T-cell (primary cell): Measurements from ENCODE around the gene NTNG2. TPM values are rescaled to one million over a fixed set of nuclear protein-coding genes. Genes with fewer than 3 reads are reported as not detected.

Experiments used
- ATAC-seq, 4 experiments: fragments of 200-7000 bp in 3 of 4; fragments of 150-1000 bp in 1 of 4; cut with Tn5 transposase; replicated peaks in 1 of 4; 1 replicate in 3 of 4; 2 replicates in 1 of 4; pipeline ENCODE4 v1.10.0; 2021; ENCODE audit warnings: moderate library complexity in 3 of 4, mild to moderate bottlenecking in 2 of 4, moderate number of reproducible peaks in 1 of 4
- CTCF ChIA-PET, 2 donors: fragments of 300-600 bp; sonication (Branson Sonifier 250); formaldehyde crosslinking; loops; one replicate each; lab custom pipeline; 2022; ENCODE audit warnings: antibody characterized with exemption in 2 of 2; lab: Charles Lee
- POLR2A ChIA-PET, 2 donors: fragments of 300-600 bp; sonication (Branson Sonifier 250); formaldehyde crosslinking; loops; one replicate each; lab custom pipeline; 2022; ENCODE audit warnings: antibody characterized with exemption in 2 of 2; lab: Charles Lee
- DNase-seq, 35 experiments: peaks; one replicate each; pipeline versions ENCODE4 v3.0.0 to v3.0.0-alpha.2; 2013 to 2023
- H3K27ac ChIP-seq: one replicate; pipeline ENCODE4 v1.5.1; 2013; ENCODE audit warnings: low read length
- H3K27me3 ChIP-seq, 2 experiments: replicated peaks in 1 of 2; 1 replicate in 1 of 2; 2 replicates in 1 of 2; pipeline versions ENCODE4 v1.6.1 to v1.7.0; 2013; ENCODE audit warnings: low read length in 1 of 2, mixed read lengths in 1 of 2; ENCODE audit not compliant: control insufficient read depth in 2 of 2, insufficient read depth in 2 of 2; ENCODE audit errors: extremely low read depth in 1 of 2
- H3K36me3 ChIP-seq, 2 donors: 1 replicate in 1 of 2; 2 replicates in 1 of 2; pipeline versions ENCODE4 v1.6.1 to v1.7.0; 2013; ENCODE audit warnings: low read length in 1 of 2; ENCODE audit not compliant: control insufficient read depth in 2 of 2, insufficient read depth in 1 of 2; ENCODE audit errors: extremely low read depth in 1 of 2
- H3K4me1 ChIP-seq, 2 experiments: 1 replicate in 1 of 2; 2 replicates in 1 of 2; pipeline versions ENCODE4 v1.6.1 to v1.7.0; 2013; ENCODE audit warnings: low read length in 2 of 2, mixed read lengths in 1 of 2; ENCODE audit not compliant: insufficient read depth in 2 of 2, control insufficient read depth in 1 of 2; ENCODE audit errors: extremely low read depth in 1 of 2
- H3K4me3 ChIP-seq, 2 donors: 1 replicate in 1 of 2; 2 replicates in 1 of 2; pipeline versions ENCODE4 v1.5.1 to v1.7.0; 2013; ENCODE audit warnings: mild to moderate bottlenecking in 2 of 2, low read length in 1 of 2, moderate library complexity in 1 of 2; ENCODE audit not compliant: control insufficient read depth in 1 of 2; ENCODE audit errors: extremely low read depth in 1 of 2
- H3K9me3 ChIP-seq: 2 replicates; pipeline ENCODE4 v1.7.0; 2013
- H3K27ac Mint-ChIP-seq, 2 donors: one replicate each; pipeline ENCODE4 v1.8.0; 2020 to 2021; ENCODE audit warnings: mild to moderate bottlenecking in 2 of 2, mixed read lengths in 2 of 2
- H3K27me3 Mint-ChIP-seq, 2 donors: one replicate each; pipeline ENCODE4 v1.8.0; 2021 to 2022; ENCODE audit warnings: mixed read lengths in 2 of 2
- H3K36me3 Mint-ChIP-seq: one replicate; pipeline ENCODE4 v1.8.0; 2021; ENCODE audit warnings: mixed read lengths
- H3K4me1 Mint-ChIP-seq, 3 donors: one replicate each; pipeline ENCODE4 v1.8.0; 2020 to 2022; ENCODE audit warnings: mixed read lengths in 3 of 3, mild to moderate bottlenecking in 1 of 3
- H3K4me3 Mint-ChIP-seq, 3 donors: one replicate each; pipeline ENCODE4 v1.8.0; 2020 to 2022; ENCODE audit warnings: mild to moderate bottlenecking in 3 of 3, mixed read lengths in 3 of 3, moderate library complexity in 3 of 3
- H3K9me3 Mint-ChIP-seq, 3 donors: one replicate each; pipeline ENCODE4 v1.8.0; 2020 to 2022; ENCODE audit warnings: mixed read lengths in 3 of 3
- WGBS: methylation state at CpG from one replicate; pipeline ENCODE4 v1.1.5; 2013; ENCODE audit warnings: missing lambda C conversion rate; ENCODE audit not compliant: insufficient coverage; 5-methylcytosine and 5-hydroxymethylcytosine counted together
- total RNA-seq, 35 experiments: library from RNA in 6 of 35; stranded (reverse) in 6 of 35; fragments of 120-200 nt in 1 of 35; gene quantifications; one replicate each; pipeline versions ENCODE4 v1.2.1 to v1.2.4 and lab custom pipeline; 2013 to 2026

Gene NTNG2
- total RNA-seq, 5 donors from 2014 or later (not counting 1 experiment from before 2014, with no cell fraction given), result 4.8 to 14.1 (median 7.8) TPM

DNA sequence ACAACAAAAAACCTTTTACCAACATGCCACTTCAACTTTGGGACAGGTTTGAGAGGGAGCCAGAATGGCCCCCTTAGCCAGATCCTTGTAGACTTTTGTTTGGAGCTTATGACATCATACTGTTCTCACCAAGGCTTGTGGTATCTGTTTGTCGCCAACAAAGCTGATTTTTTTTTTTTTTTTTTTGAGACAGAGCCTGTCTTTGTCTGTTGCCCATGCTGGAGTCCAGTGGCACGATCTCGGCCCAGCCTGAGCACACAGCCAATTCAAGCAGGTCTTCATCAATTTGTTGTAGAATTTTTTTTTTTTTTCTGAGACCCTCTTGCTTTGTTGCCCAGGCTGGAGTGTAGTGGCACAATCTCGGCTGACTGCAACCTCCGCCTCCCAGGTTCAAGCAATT, 26.4 kb upstream of the NTNG2 start:
- Mint-ChIP-seq H3K4me1 (no peaks in the 10 kb centered on the region), H3K4me3 (no peak overlapping the region), H3K27ac (no peak overlapping the region), H3K9me3 (no peaks in the 10 kb centered on the region), H3K27me3 (peaks cover 53 to 74% of the 10 kb centered on the region in 2 donors), H3K36me3 (no peaks in the 10 kb centered on the region)
- Histone ChIP-seq H3K36me3 (no peaks in the 10 kb centered on the region), H3K4me1 (no peaks in the 10 kb centered on the region), H3K4me3 (no peak overlapping the region), H3K27me3 (peaks cover 2 to 67% of the 10 kb centered on the region in 2 experiments), H3K27ac (no peak overlapping the region), H3K9me3 (no peaks in the 10 kb centered on the region)
- no peak for ATAC-seq
- DNase-seq, result no peak
- WGBS, result no CpG with 5 or more reads among the region's 5 CpGs
- ChIA-PET CTCF (no interaction called here), POLR2A (no interaction called here)

DNA sequence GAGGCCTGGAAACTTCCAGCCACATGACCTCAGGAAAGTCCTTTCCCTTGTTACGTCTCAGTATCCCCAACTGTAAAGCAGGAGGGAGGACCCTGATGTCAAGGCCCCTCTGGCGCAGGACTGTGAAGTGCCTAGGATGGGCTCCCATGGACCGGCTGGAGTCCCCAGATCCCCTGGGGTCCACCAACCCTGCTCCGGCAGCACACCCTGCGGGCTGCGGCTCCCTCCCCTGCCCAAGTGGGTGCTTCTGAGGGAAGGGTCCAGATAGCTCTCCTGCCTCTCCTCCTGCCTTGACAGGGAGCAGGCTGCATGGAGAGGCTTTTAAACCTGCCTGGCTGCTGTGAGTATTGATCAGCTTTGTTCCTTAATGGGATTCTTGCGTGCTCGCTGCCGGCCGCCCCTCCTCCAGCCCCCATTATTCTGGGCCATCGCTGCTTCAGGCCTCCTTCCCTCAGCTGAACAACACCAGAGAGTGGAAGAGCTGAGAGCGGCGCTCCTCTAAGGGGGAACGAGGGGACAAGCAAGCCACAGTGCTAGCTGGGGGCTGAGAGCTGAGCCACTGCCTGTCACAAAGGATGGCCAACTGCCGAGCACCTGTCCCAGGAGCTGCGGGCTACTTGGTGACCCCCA, 25.6 kb upstream of the NTNG2 start:
- Mint-ChIP-seq H3K4me3 (no peak overlapping the region), H3K9me3 (no peaks in the 10 kb centered on the region), H3K4me1 (peaks cover 2% of the 10 kb centered on the region in 3 donors), H3K36me3 (no peaks in the 10 kb centered on the region), H3K27ac (no peak overlapping the region), H3K27me3 (peaks cover 47 to 73% of the 10 kb centered on the region in 2 donors)
- POLR2A ChIA-PET, result no interaction called here
- CTCF ChIA-PET, result no interaction called here
- DNase-seq, result no peak
- Histone ChIP-seq H3K4me1 (peaks cover 0 to 1% of the 10 kb centered on the region in 2 experiments), H3K27me3 (peaks cover 3 to 68% of the 10 kb centered on the region in 2 experiments), H3K4me3 (no peak overlapping the region), H3K27ac (no peak overlapping the region), H3K36me3 (no peaks in the 10 kb centered on the region), H3K9me3 (no peaks in the 10 kb centered on the region)
- WGBS, result 76% methylated on average over 13 of the region's 16 CpGs
- no peak for ATAC-seq

DNA sequence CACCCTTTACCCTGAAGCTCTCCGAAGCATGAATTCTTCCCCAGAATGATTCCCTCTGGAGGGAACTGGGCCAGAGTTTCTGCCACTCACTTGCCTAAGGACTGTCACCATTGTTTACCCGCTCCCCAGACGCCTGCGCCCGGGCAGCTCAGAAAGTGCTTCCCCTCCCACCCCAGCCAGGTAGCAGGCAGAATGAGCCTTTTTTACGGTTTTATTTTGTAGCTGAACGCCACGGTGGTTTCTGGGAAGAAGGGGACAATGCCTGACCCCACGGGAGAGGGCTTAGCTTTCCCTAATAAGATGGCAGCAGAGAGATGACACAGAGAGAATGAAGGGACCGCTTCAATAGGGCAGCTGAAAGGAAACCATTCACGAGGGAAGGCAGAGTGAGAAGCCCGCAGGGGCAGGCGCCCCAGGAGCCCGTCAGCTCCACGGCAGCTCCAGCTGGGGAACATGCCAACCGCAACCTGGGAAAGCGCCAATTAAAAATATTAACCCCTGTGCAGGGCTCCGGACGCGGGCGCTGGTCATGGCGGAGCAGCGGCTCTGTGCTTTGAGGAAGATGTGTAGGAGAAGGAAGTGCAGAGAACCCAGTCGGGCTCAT, 20.4 kb upstream of the NTNG2 start:
- Histone ChIP-seq H3K4me3 (peak overlapping the region in 1 of 2 donors; percentile 17), H3K4me1 (peaks cover 0 to 8% of the 10 kb centered on the region in 2 experiments), H3K36me3 (no peaks in the 10 kb centered on the region), H3K27me3 (peaks cover 7 to 69% of the 10 kb centered on the region in 2 experiments), H3K9me3 (no peaks in the 10 kb centered on the region), H3K27ac (no peak overlapping the region)
- POLR2A ChIA-PET, result interaction anchor here in 1 of 2 donors (0.6 kb wide), 1 partner anchor 510 kb away, joined by 3 read pairs; no protein-coding TSS in a partner anchor
- H3K4me3 Mint-ChIP-seq, result peak overlapping the region; percentile 57 to 71 (median 67)
- peak in 2 of 4 experiments; percentile 29 to 41 for ATAC-seq
- no peaks in the 10 kb centered on the region for H3K36me3 Mint-ChIP-seq
- peaks cover 63 to 78% of the 10 kb centered on the region in 2 donors for H3K27me3 Mint-ChIP-seq
- DNase-seq, result no peak
- CTCF ChIA-PET, result no interaction called here
- H3K27ac Mint-ChIP-seq, result no peak overlapping the region
- WGBS, result 3% methylated on average over 19 of the region's 24 CpGs
- H3K4me1 Mint-ChIP-seq, result peaks cover 9 to 12% (median 11%) of the 10 kb centered on the region in 3 donors
- no peaks in the 10 kb centered on the region for H3K9me3 Mint-ChIP-seq

DNA sequence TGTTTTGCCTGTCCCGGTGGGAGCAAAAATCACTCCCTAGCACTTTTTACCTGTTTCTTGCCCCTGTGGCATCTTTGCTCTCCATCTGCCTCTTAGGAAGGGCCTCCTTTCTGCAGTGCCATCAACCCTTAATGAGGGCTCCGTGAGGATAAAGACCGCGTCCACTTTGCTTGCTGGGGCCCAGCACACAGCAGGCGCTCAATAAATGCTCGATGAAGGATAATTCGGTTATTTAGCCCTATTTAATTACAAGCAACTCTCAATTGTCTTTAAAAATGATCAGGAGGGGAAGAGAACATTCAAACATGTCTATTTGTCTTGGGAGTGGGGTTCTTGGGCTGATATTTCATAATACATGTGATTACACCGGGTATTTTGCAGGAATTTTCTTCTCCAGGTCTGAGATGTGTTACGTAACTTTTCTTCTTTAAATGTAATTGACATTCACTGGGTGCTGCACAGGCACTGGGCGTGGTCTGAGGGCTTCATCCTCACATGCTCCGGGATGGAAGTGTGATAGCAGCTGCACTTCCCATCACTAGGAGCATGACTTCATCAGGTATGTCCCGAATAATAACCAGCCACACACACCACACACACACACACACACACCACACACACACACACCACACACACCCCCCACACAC, 19.8 kb upstream of the NTNG2 start:
- Mint-ChIP-seq H3K36me3 (no peaks in the 10 kb centered on the region), H3K4me1 (peaks cover 9 to 12% (median 11%) of the 10 kb centered on the region in 3 donors), H3K27ac (no peak overlapping the region), H3K27me3 (peaks cover 66 to 80% of the 10 kb centered on the region in 2 donors), H3K9me3 (no peaks in the 10 kb centered on the region), H3K4me3 (peak overlapping the region; percentile 57 to 71 (median 67))
- ChIA-PET POLR2A (interaction anchor here in 1 of 2 donors (0.6 kb wide), 1 partner anchor 510 kb away, joined by 3 read pairs; no protein-coding TSS in a partner anchor), CTCF (no interaction called here)
- Histone ChIP-seq H3K9me3 (no peaks in the 10 kb centered on the region), H3K4me1 (peaks cover 0 to 9% of the 10 kb centered on the region in 2 experiments), H3K27me3 (peaks cover 7 to 70% of the 10 kb centered on the region in 2 experiments), H3K4me3 (no peak overlapping the region), H3K36me3 (no peaks in the 10 kb centered on the region), H3K27ac (no peak overlapping the region)
- 66% methylated on average over 6 of the region's 12 CpGs for WGBS
- DNase-seq (no peak), ATAC-seq (no peak)

DNA sequence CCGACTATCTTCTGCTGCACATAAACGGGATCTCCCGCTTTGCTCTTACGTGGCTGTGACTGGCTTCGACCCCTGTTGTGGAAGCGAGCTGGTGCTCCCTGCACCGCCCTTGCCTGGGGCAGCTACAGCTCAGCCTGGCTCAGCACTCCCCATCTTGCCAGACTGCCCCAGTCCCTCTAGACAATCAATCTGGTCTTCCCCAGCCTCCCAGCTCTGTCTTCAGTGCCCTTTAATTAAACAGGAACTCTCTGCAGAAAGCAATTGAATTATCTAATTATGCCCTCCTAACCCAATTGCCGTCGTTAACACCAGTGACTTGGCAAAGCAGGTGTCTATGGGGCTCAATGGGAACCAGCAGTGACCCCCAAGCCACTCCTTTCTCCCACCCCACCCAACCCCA, 18.9 kb upstream of the NTNG2 start:
- no peak for DNase-seq
- 59% methylated on average over 9 of the region's 9 CpGs for WGBS
- no peak overlapping the region for H3K27ac ChIP-seq
- H3K27me3 ChIP-seq, result peaks cover 7 to 66% of the 10 kb centered on the region in 2 experiments
- H3K4me3 ChIP-seq, result no peak overlapping the region
- no peak for ATAC-seq
- Mint-ChIP-seq H3K9me3 (no peaks in the 10 kb centered on the region), H3K27ac (no peak overlapping the region), H3K4me3 (no peak overlapping the region), H3K27me3 (peaks cover 63 to 76% of the 10 kb centered on the region in 2 donors), H3K4me1 (peaks cover 9 to 12% (median 11%) of the 10 kb centered on the region in 3 donors), H3K36me3 (no peaks in the 10 kb centered on the region)
- H3K36me3 ChIP-seq, result no peaks in the 10 kb centered on the region
- ChIA-PET POLR2A (no interaction called here), CTCF (no interaction called here)
- no peaks in the 10 kb centered on the region for H3K9me3 ChIP-seq
- H3K4me1 ChIP-seq, result peaks cover 0 to 13% of the 10 kb centered on the region in 2 experiments

DNA sequence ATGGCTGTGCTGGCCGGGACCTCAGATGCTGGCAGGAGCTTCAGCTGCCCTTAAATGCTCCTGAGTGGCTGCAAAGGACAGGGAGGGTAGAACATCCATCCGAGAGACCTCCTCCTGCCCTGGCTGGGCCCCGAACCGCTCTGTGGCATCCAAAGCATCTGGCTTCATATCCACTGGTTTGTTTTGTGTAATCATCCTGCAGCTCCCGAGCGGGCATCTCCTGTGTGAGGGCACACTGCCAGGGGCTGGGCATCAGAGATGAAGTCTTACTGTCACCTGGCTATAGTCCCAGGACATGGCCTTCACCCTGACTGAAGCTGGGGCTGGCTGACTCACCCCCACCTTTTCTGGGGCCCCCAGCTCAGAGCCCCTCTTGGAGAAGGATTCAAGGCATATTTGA, 18.5 kb upstream of the NTNG2 start:
- DNase-seq, result no peak
- ChIA-PET CTCF (no interaction called here), POLR2A (no interaction called here)
- Histone ChIP-seq H3K36me3 (no peaks in the 10 kb centered on the region), H3K4me3 (no peak overlapping the region), H3K27me3 (peaks cover 7 to 68% of the 10 kb centered on the region in 2 experiments), H3K9me3 (no peaks in the 10 kb centered on the region), H3K4me1 (peaks cover 0 to 17% of the 10 kb centered on the region in 2 experiments), H3K27ac (no peak overlapping the region)
- H3K27me3 Mint-ChIP-seq, result peaks cover 67 to 78% of the 10 kb centered on the region in 2 donors
- peaks cover 9 to 12% (median 11%) of the 10 kb centered on the region in 3 donors for H3K4me1 Mint-ChIP-seq
- no peak overlapping the region for H3K27ac Mint-ChIP-seq
- no peaks in the 10 kb centered on the region for H3K9me3 Mint-ChIP-seq
- H3K36me3 Mint-ChIP-seq, result no peaks in the 10 kb centered on the region
- ATAC-seq, result no peak
- H3K4me3 Mint-ChIP-seq, result no peak overlapping the region
- 65% methylated on average over 6 of the region's 6 CpGs for WGBS
